GM21528 (cell line): ENCODE results near the gene PALLD.
"Not testable (repeated sequence)": the region's sequence is repeated elsewhere in the genome, so short reads cannot be mapped to it uniquely, and the experiment has no call there.

Experiments used
- ATAC-seq: cut with Tn5 transposase; IDR thresholded peaks from one replicate; pipeline ENCODE4 v1.9.1; 2021; ENCODE audit warnings: mild to moderate bottlenecking, moderate library complexity; ENCODE audit not compliant: unreplicated experiment, low FRiP score

PALLD gene

GRCh38 chr4:168490711-168491110, 6.1 kb upstream of the PALLD start:
- ATAC-seq = no peak

GRCh38 chr4:168491563-168491962, 5.3 kb upstream of the PALLD start:
- ATAC-seq = no peak

GRCh38 chr4:168498251-168498650, 1.4 kb downstream of the PALLD start:
- no peak for ATAC-seq

GRCh38 chr4:168499241-168499640, 2.4 kb downstream of the PALLD start:
- no peak for ATAC-seq

- ATAC-seq = no peak
Measured at GRCh38 chr4:168501407-168501806, 4.6 kb downstream of the PALLD start.

- ATAC-seq = no peak
Measured at GRCh38 chr4:168502861-168503260, 6.0 kb downstream of the PALLD start.

- ATAC-seq = no peak
Measured at GRCh38 chr4:168503652-168504362, 7.0 kb downstream of the PALLD start.

- ATAC-seq = no peak
Measured at GRCh38 chr4:168504526-168504925, 7.7 kb downstream of the PALLD start.

GRCh38 chr4:168506014-168506413, 9.2 kb downstream of the PALLD start:
- ATAC-seq = no peak

- ATAC-seq = no peak
Measured at GRCh38 chr4:168507178-168507815, 10.4 kb downstream of the PALLD start.

- no peak for ATAC-seq
Measured at GRCh38 chr4:168508683-168509082, 11.8 kb downstream of the PALLD start.

- ATAC-seq = no peak
Measured at GRCh38 chr4:168509786-168510185, 12.9 kb downstream of the PALLD start.

- no peak for ATAC-seq
Measured at GRCh38 chr4:168511780-168512489, 15.1 kb downstream of the PALLD start.

- not testable (repeated sequence) for ATAC-seq
Measured at GRCh38 chr4:168513826-168514225, 17.0 kb downstream of the PALLD start.

GRCh38 chr4:168514249-168514852, 17.5 kb downstream of the PALLD start:
- ATAC-seq = no peak

- ATAC-seq = no peak
Measured at GRCh38 chr4:168515222-168516011, 18.6 kb downstream of the PALLD start.

- no peak for ATAC-seq
Measured at GRCh38 chr4:168516841-168517240, 20.0 kb downstream of the PALLD start.

- ATAC-seq = no peak
Measured at GRCh38 chr4:168519576-168519975, 22.7 kb downstream of the PALLD start.

- ATAC-seq = no peak
Measured at GRCh38 chr4:168521721-168522120, 24.9 kb downstream of the PALLD start.

- no peak for ATAC-seq
Measured at GRCh38 chr4:168522356-168522755, 25.5 kb downstream of the PALLD start.
